B cell (primary cell): ENCODE data around the gene PRICKLE2. TPM values are rescaled to one million over a fixed set of nuclear protein-coding genes. Genes with fewer than 3 reads are reported as not detected.

ENCODE experiments used
- ATAC-seq: fragments of 200-7000 bp; cut with Tn5 transposase; one replicate; pipeline ENCODE4 v1.10.0; 2021; ENCODE audit warnings: low read depth, mild to moderate bottlenecking, moderate number of reproducible peaks, moderate library complexity
- CTCF ChIA-PET: fragments of 350-600 bp; sonication (Branson Sonifier 250); formaldehyde crosslinking; loops from one replicate; lab custom pipeline; 2021; ENCODE audit warnings: antibody characterized with exemption, inconsistent platforms; lab: Charles Lee
- POLR2A ChIA-PET: fragments of 350-600 bp; sonication (Branson Sonifier 250); formaldehyde crosslinking; loops from one replicate; lab custom pipeline; 2021; ENCODE audit warnings: antibody characterized with exemption; lab: Charles Lee
- DNase-seq: peaks from one replicate; pipeline ENCODE4 v3.0.0; 2013
- H2AFZ ChIP-seq: 2 replicates; pipeline ENCODE4 v1.6.1; 2012; ENCODE audit warnings: mild to moderate bottlenecking, low read depth, low read length; ENCODE audit not compliant: insufficient read depth, poor library complexity, severe bottlenecking
- H3K27ac ChIP-seq, 2 donors: 1 replicate in 1 of 2; 2 replicates in 1 of 2; pipeline ENCODE4 v1.5.1; 2012 to 2013; ENCODE audit warnings: low read length in 2 of 2, mild to moderate bottlenecking in 2 of 2, moderate library complexity in 1 of 2
- H3K27me3 ChIP-seq, 4 experiments: fragments of 200-600 bp in 1 of 4; sonication (generic) in 1 of 4; replicated peaks in 1 of 4; 1 replicate in 2 of 4; 2 replicates in 2 of 4; pipeline versions ENCODE4 v1.6.1 to v1.7.0; 2013 to 2016; ENCODE audit warnings: low read length in 3 of 4, mild to moderate bottlenecking in 2 of 4, mixed read lengths in 1 of 4, moderate library complexity in 1 of 4; ENCODE audit not compliant: insufficient read depth in 4 of 4, control insufficient read depth in 3 of 4; ENCODE audit errors: control extremely low read depth in 1 of 4
- H3K36me3 ChIP-seq, 2 experiments: replicated peaks in 1 of 2; 1 replicate in 1 of 2; 2 replicates in 1 of 2; pipeline versions ENCODE4 v1.6.1 to v1.7.1; 2013; ENCODE audit warnings: low read length in 1 of 2; ENCODE audit not compliant: insufficient read depth in 2 of 2, control insufficient read depth in 1 of 2; ENCODE audit errors: control extremely low read depth in 1 of 2, extremely low read depth in 1 of 2
- H3K4me1 ChIP-seq, 2 donors: fragments of 200-600 bp in 1 of 2; sonication (generic) in 1 of 2; 1 replicate in 1 of 2; 2 replicates in 1 of 2; pipeline versions ENCODE4 v1.5.1 to v1.6.1; 2013 to 2017; ENCODE audit warnings: low read length in 2 of 2; ENCODE audit not compliant: control insufficient read depth in 2 of 2, insufficient read depth in 2 of 2
- H3K4me2 ChIP-seq: replicated peaks from 2 replicates; pipeline ENCODE3; 2012; ENCODE audit warnings: mild to moderate bottlenecking, low read depth, low read length; ENCODE audit not compliant: poor library complexity, severe bottlenecking
- H3K4me3 ChIP-seq, 5 experiments: fragments of 200-600 bp in 1 of 5; sonication (generic) in 1 of 5; 1 replicate in 3 of 5; 2 replicates in 2 of 5; pipeline versions ENCODE4 v1.5.1 to v1.7.0; 2011 to 2016; ENCODE audit warnings: low read length in 4 of 5, mild to moderate bottlenecking in 4 of 5, low read depth in 2 of 5, control low read depth in 1 of 5, moderate library complexity in 1 of 5; ENCODE audit not compliant: insufficient read depth in 1 of 5; ENCODE audit errors: control extremely low read depth in 1 of 5, extremely low read depth in 1 of 5
- H3K79me2 ChIP-seq: fragments of 200-600 bp; sonication (generic); one replicate; pipeline ENCODE4 v1.6.0; 2016; ENCODE audit warnings: low read length; ENCODE audit not compliant: control insufficient read depth, insufficient read depth
- H3K9ac ChIP-seq: fragments of 200-600 bp; sonication (generic); 2 replicates; pipeline ENCODE4 v1.6.1; 2017; ENCODE audit warnings: mild to moderate bottlenecking, low read length, moderate library complexity
- H3K9me3 ChIP-seq, 3 donors: one replicate each; pipeline versions ENCODE4 v1.6.1 to v1.7.1; 2013; ENCODE audit warnings: low read length in 2 of 3; ENCODE audit not compliant: control insufficient read depth in 2 of 3, insufficient read depth in 1 of 3; ENCODE audit errors: control extremely low read depth in 1 of 3
- H4K20me1 ChIP-seq: 2 replicates; pipeline ENCODE4 v1.6.0; 2012; ENCODE audit warnings: mild to moderate bottlenecking, low read length; ENCODE audit not compliant: insufficient read depth, control insufficient read depth, poor library complexity, severe bottlenecking
- H3K27ac Mint-ChIP-seq: one replicate; pipeline ENCODE4 v1.8.0; 2021; ENCODE audit warnings: mixed read lengths
- H3K27me3 Mint-ChIP-seq: one replicate; pipeline ENCODE4 v1.8.0; 2021; ENCODE audit warnings: mixed read lengths
- H3K4me1 Mint-ChIP-seq: one replicate; pipeline ENCODE4 v1.8.0; 2021; ENCODE audit warnings: mixed read lengths
- H3K4me3 Mint-ChIP-seq: one replicate; pipeline ENCODE4 v1.8.0; 2021; ENCODE audit warnings: mixed read lengths
- H3K9me3 Mint-ChIP-seq: one replicate; pipeline ENCODE4 v1.8.0; 2022; ENCODE audit warnings: mixed read lengths; ENCODE audit not compliant: insufficient read depth
- EZH2 ChIP-seq: IDR thresholded peaks from 2 replicates; pipeline ENCODE4 v1.6.1; 2012; ENCODE audit warnings: borderline replicate concordance, low read depth, mild to moderate bottlenecking, moderate library complexity, low read length; ENCODE audit not compliant: insufficient read depth, poor library complexity, severe bottlenecking
- WGBS: methylation state at CpG from one replicate; pipeline ENCODE4 v1.1.5; 2013; ENCODE audit warnings: missing lambda C conversion rate; ENCODE audit not compliant: insufficient coverage; 5-methylcytosine and 5-hydroxymethylcytosine counted together
- intact Hi-C: fragments of 100-400 bp; cut with micrococcal nuclease; formaldehyde crosslinking; loops from one replicate; pipeline ENCODE4 v1.10.0; 2022
- polyA plus RNA-seq: library from polyadenylated mRNA; depleted of rRNA; stranded (reverse); fragments of >200 nt; gene quantifications from 2 replicates; pipeline ENCODE4 v1.2.3, GENCODE V29; 2012
- total RNA-seq, 2 donors: library from RNA; stranded (reverse); fragments of 120-200 nt in 1 of 2; gene quantifications; 1 replicate in 1 of 2; 2 replicates in 1 of 2; pipeline versions ENCODE4 v1.2.3 to v1.2.4, GENCODE V29; 2013 to 2022
- TF ChIP-seq, protein P1 (sequence below): fragments of 200-600 bp; IDR thresholded peaks from one replicate; pipeline ENCODE4 v1.8.0; 2022; ENCODE audit warnings: antibody characterized with exemption, mild to moderate bottlenecking

PRICKLE2 gene
- total and polyA plus RNA-seq, 2 donors (not counting 1 experiment from before 2014, with no cell fraction given): 0.30 to 1.4 TPM

DNA sequence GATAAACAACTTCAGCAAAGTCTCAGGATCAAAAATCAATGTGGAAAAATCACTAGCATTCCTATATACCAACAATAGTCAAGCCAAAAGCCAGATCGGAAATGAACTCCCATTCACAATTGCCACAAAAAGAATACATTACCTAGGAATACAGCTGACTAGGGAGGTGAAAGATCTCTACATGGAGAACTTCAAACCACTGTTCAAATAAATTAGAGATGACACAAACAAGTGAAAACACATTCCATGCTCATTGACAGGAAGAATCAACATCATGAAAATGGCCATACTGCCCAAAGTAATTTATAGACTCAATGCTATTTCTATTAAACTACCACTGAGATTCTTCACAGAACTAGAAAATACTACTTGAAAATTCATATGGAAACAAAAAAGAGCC, 107.8 kb downstream of the PRICKLE2 start:
- peaks cover 11% of the 10 kb centered on the region for H3K9me3 Mint-ChIP-seq
- DNase-seq: no peak
- H3K4me1 ChIP-seq: no peaks in the 10 kb centered on the region
- H4K20me1 ChIP-seq: no peaks in the 10 kb centered on the region
- TF ChIP-seq, protein P1, sequence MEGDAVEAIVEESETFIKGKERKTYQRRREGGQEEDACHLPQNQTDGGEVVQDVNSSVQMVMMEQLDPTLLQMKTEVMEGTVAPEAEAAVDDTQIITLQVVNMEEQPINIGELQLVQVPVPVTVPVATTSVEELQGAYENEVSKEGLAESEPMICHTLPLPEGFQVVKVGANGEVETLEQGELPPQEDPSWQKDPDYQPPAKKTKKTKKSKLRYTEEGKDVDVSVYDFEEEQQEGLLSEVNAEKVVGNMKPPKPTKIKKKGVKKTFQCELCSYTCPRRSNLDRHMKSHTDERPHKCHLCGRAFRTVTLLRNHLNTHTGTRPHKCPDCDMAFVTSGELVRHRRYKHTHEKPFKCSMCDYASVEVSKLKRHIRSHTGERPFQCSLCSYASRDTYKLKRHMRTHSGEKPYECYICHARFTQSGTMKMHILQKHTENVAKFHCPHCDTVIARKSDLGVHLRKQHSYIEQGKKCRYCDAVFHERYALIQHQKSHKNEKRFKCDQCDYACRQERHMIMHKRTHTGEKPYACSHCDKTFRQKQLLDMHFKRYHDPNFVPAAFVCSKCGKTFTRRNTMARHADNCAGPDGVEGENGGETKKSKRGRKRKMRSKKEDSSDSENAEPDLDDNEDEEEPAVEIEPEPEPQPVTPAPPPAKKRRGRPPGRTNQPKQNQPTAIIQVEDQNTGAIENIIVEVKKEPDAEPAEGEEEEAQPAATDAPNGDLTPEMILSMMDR: no peak
- TF ChIP-seq EZH2: no peak
- ATAC-seq: no peak
- H3K9ac ChIP-seq: no peak overlapping the region
- WGBS: no CpG with 5 or more reads among the region's 1 CpG
- H2AFZ ChIP-seq: no peak overlapping the region
- H3K79me2 ChIP-seq: no peaks in the 10 kb centered on the region
- ChIA-PET CTCF (no interaction called here), POLR2A (no interaction called here)
- no peaks in the 10 kb centered on the region for H3K36me3 ChIP-seq
- H3K4me2 ChIP-seq: no peak overlapping the region
- H3K27ac ChIP-seq: no peak overlapping the region
- H3K4me1 Mint-ChIP-seq: no peaks in the 10 kb centered on the region
- no peak overlapping the region for H3K4me3 Mint-ChIP-seq
- no peaks in the 10 kb centered on the region for H3K27me3 Mint-ChIP-seq
- intact Hi-C loops: no loop called here
- peaks cover 0 to 15% (median 0%) of the 10 kb centered on the region in 3 donors for H3K9me3 ChIP-seq
- H3K27ac Mint-ChIP-seq: no peak overlapping the region
- no peak overlapping the region for H3K4me3 ChIP-seq
- H3K27me3 ChIP-seq: no peaks in the 10 kb centered on the region

DNA sequence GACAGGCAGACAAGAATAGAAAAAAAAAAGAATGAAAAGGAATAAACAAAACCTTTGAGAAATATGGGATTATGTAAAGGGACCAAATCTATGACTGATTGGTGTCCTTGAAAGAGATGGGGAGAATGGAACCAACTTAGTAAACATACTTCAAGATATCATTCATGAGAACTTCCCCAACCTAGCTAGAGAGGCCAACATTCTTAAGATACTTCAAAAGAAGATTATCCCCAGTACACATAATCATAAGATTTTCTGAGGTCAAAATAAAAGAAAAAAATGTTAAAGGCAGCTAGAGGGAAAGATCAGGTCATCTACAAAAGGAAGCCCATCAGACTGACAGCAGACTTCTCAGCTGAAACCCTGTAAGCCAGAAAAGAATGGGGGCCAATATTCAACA, 110.6 kb downstream of the PRICKLE2 start:
- Histone ChIP-seq H3K9me3 (peaks cover 0 to 11% (median 0%) of the 10 kb centered on the region in 3 donors), H3K27me3 (no peaks in the 10 kb centered on the region), H4K20me1 (no peaks in the 10 kb centered on the region), H3K36me3 (no peaks in the 10 kb centered on the region), H3K79me2 (no peaks in the 10 kb centered on the region), H2AFZ (no peak overlapping the region), H3K4me3 (no peak overlapping the region), H3K4me1 (no peaks in the 10 kb centered on the region), H3K4me2 (no peak overlapping the region), H3K9ac (no peak overlapping the region), H3K27ac (no peak overlapping the region)
- intact Hi-C loops: no loop called here
- no peak overlapping the region for H3K4me3 Mint-ChIP-seq
- ChIA-PET CTCF (no interaction called here), POLR2A (no interaction called here)
- ATAC-seq: no peak
- TF ChIP-seq, protein P1: no peak
- no peak for TF ChIP-seq EZH2
- H3K4me1 Mint-ChIP-seq: no peaks in the 10 kb centered on the region
- DNase-seq: no peak
- peaks cover 6% of the 10 kb centered on the region for H3K27me3 Mint-ChIP-seq
- H3K9me3 Mint-ChIP-seq: peaks cover 11% of the 10 kb centered on the region
- H3K27ac Mint-ChIP-seq: no peak overlapping the region
